Measurements from ENCODE around the gene LCN10. TPM values are rescaled to one million over a fixed set of nuclear protein-coding genes. Genes with fewer than 3 reads are reported as not detected.
"Not testable (repeated sequence)": the region's sequence is repeated elsewhere in the genome, so short reads cannot be mapped to it uniquely, and the experiment has no call there.

LCN10 gene
- total RNA-seq, 1 donor from 2014 or later = not detected

- FAIRE-seq (no peak), DNase-seq (ENCODE audit: low spot score in 2 of 2) (peak in 1 of 2 donors; percentile 27)
These were observed 30.8 kb upstream of the LCN10 start for GRCh38 chr9:136773386-136774044.

DNA sequence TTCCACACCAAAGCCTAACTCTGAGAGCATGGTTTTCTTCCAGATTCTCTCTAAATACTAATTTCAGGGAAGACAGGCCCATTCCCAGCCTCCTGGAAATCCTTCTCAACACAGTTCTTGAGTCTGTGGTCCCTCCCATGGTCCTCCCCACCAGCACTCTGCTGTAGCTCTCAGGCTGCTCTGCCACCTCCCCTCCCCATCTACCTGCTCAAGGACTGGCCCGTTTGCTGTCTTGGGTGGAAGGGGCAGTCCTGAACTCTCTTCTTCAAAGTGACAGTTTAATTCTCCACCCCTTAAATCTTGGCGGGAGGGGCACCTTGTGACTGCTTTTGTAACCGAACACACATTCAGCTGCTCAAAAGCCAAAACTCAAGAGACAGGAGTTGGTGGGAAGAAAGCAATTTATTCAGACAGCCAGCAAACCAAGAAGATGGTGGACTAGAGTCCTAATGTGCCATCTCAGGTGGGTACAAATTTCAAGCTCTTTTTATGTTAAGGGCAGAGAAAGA is 29.2 kb upstream of the LCN10 start:
- no peak for FAIRE-seq

GRCh38 chr9:136769710-136770191 is 27.0 kb upstream of the LCN10 start:
- no peak for FAIRE-seq
- peak; percentile 64 to 70 for DNase-seq (ENCODE audit: low spot score in 2 of 2)

More for the DNA sequence above, 29.2 kb upstream of the LCN10 start:
- DNase-seq (ENCODE audit: low spot score in 2 of 2) = peak in 1 of 2 donors; percentile 7

GRCh38 chr9:136766410-136767120 is 23.8 kb upstream of the LCN10 start:
- not testable (repeated sequence) for FAIRE-seq; DNase-seq (ENCODE audit: low spot score in 2 of 2)

- DNase-seq (ENCODE audit: low spot score in 2 of 2); FAIRE-seq: not testable (repeated sequence)
These were observed 23.1 kb upstream of the LCN10 start for GRCh38 chr9:136765745-136766409.

- FAIRE-seq = no peak
These were observed 22.3 kb upstream of the LCN10 start for GRCh38 chr9:136765041-136765440.

DNA sequence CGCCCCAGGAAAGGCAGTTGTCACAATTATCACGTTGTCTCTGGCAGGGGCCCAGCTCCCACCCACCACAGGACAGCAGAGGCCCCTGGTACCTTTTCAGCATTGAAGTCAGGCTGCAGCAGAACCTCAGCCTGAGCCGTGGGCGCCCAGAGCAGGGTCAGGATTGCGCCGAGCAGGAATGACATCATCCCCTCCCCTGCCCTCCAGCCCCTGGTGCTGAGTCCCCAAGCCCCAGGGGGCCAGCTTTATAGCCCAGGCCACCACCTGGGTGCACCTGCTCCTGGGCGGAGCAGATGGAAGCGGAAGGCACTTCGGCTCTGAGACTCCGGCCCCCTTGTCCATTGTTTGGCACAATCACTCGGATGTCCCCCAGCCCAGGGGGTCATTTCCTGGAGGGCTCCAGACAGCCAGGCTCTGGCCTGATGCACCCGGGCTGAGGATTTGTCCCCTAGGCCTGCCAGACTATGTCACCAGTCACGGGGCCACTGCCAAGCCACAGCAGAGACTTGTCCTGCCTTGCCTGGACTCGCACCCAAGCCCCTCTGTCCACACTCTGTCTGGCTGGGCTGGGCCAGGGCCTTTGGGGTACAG is 21.7 kb upstream of the LCN10 start, which contains the start of gene LCN15:
Gene LCN15 (minus strand): TSS at position 218 of the 591 bp plus-strand sequence. CDS start 30 bp downstream, at position 188.
- DNase-seq (ENCODE audit: low spot score in 2 of 2) (no peak), FAIRE-seq (no peak)

More at GRCh38 chr9:136765041-136765440, 22.3 kb upstream of the LCN10 start:
- peak in 1 of 2 donors; percentile 14 for DNase-seq (ENCODE audit: low spot score in 2 of 2)

- FAIRE-seq (no peak), DNase-seq (ENCODE audit: low spot score in 2 of 2) (no peak)
These were observed 20.9 kb upstream of the LCN10 start for GRCh38 chr9:136763649-136764035.

- DNase-seq (ENCODE audit: low spot score in 2 of 2) = no peak
- no peak for FAIRE-seq
These were observed 20.3 kb upstream of the LCN10 start for GRCh38 chr9:136762915-136763648.

DNA sequence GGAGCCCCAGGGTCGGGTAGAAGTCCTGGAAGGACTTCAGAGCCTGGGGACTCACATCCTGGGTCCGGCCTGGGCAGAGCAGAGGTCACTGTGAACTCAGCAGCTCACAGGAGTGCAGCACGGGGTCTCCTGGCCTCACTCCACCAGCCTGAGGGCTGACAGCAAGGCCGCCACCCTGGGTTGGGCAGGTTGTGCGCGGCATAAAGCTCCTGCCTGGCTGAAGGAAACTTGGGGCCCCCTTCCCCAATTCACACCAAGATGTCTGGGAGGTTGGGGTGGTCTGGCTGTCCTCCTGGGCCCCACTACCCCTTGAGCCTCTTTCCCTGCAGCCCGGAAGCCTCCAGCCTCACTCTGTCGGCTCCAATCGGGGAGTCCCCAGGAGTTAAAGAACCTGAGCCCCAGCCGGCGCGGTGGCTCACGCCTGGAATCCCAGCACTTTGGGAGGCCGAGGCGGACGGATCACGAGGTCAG is 19.5 kb upstream of the LCN10 start:
- DNase-seq (ENCODE audit: low spot score in 2 of 2) (no peak), FAIRE-seq (no peak)

DNA sequence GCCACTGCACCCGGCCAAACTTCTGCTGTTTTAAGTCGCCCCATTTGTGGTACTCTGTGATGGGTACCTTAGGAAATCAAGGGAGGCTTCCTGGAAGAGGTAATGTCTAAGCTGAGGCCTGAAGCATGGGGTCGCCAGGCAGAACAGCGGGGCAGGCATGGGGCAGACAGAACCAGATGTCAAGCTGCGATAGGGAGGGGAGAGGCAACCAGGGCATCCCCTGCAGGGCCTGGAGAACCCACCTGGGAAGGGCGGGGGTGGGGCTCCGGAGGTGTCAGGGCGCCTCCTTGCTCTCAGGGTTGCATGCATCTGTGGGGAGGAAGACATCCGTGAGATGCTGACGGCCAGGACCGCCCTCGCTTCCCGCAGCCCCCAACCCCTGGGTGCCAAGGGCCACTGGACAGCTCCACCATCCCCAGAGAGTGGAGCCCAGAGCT is 18.8 kb upstream of the LCN10 start:
- FAIRE-seq (no peak), DNase-seq (ENCODE audit: low spot score in 2 of 2) (no peak)

DNA sequence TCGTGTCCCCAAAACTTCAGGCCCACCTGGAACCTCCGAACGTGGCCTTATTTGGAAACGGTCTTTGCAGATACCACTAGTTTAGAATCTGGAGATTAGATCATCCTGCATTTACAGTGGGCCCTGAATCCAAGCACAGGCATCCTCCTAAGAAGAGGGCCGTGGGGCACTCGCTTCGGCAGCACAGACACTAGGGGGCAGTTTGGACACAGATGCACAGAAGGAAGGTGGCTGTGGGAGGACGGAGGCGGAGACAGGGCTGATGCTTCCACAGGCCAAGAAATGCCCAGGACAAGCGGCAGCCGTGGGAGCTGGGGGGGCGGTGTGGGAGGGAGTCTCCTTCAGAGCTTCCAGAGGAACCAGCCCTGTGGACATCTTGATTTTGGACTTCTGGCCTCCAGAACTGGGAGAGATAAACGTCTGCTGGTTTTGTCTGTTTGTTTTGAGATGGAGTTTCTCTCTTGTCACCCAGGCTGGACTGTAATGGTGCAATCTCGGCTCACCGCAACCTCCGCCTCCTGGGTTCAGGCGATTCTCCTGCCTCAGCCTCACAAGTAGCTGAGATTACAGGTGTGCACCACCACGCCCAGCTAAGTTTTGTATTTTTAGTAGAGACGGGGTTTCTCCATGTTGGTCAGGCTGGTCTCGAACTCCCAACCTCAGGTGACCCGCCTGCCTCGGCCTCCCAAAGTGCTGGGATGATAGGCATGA is 18.2 kb upstream of the LCN10 start:
- FAIRE-seq; DNase-seq (ENCODE audit: low spot score in 2 of 2): not testable (repeated sequence)

DNA sequence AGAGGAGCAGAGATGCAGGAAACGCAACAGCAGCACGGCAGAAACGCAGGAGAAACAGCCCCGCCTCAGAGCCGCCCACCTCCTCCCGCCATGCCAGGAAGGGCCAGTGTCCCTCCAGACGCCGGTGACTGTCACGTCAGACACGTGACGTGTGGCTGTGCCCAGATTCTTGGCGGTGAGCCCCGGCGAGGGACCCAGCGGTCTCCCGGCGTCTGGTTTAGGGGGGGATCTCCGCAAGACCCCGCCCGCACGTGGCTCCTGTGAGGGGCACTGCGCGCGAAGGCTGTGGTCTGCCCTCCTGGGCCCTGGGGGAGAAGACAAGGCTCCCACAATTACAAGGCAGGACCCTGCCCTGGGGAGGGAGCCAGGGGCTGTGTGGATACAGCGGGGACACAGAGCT is 17.7 kb upstream of the LCN10 start:
- DNase-seq (ENCODE audit: low spot score in 2 of 2) = no peak
- FAIRE-seq = no peak

DNA sequence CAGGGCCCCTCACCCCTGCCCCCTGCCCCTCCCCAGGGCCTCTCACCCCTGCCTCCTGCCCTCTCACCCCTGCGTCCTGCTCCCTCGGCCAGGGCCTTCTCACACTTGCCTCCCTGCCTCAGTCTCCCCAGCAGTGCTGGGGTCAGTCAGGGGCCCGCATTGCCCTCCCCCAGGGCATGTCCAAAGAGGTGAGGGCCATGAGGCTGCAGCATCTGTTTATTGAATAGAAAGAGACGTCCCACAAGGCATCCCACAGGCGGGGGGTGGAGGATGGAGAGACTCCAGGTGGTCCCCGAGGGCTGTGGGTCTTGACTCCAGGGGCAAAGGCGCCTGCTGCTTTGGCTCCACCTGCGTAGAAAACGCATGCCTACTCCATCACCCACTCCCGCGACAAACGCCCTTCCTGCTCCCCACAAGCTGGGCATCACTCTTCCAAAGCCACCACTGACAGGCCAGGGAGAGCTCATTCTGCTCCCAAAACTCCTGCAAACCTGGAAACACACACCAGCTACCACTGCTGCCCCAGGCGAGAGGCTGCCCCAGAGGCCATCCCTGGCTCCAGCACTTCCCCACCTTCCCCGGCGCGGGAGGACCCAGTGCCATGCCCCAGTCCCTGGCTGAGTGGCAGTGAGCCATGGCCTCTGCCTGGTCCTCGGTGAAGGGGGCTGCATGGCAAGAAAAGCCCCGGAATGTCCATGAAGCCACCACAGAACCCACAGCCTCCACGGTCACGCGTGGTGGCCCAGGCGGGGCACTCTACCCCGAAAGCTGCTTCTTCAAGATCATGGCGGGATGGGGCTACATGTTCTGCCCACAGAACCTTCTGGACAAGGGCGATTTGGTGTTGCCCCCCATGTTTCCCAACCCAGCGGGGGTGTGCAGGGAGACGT is 16.9 kb upstream of the LCN10 start:
- no peak for FAIRE-seq
- no peak for DNase-seq (ENCODE audit: low spot score in 2 of 2)

DNA sequence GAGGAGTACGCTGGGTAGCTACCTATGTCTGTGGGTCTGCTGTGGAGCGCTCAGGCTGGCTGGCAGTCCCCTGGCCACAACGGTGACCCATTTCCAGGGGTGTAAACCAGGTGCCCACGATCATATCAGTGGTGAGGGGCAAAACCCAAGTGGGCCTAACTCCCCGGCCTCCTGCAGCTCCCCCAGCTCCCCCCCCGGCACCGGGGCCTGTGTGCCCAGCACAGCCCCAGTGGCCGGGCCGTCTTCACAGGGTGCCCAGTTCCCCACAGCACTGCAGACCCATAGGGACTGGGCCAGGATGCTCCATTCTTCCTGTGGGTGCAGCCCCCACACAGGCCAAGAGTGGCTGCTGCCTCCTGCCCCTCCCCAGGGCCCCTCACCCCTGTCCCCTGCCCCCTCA is 16.3 kb upstream of the LCN10 start:
- no peak for FAIRE-seq
- DNase-seq (ENCODE audit: low spot score in 2 of 2) = no peak

GRCh38 chr9:136757751-136758140 is 15.0 kb upstream of the LCN10 start:
- DNase-seq (ENCODE audit: low spot score in 2 of 2) (no peak), FAIRE-seq (no peak)

DNA sequence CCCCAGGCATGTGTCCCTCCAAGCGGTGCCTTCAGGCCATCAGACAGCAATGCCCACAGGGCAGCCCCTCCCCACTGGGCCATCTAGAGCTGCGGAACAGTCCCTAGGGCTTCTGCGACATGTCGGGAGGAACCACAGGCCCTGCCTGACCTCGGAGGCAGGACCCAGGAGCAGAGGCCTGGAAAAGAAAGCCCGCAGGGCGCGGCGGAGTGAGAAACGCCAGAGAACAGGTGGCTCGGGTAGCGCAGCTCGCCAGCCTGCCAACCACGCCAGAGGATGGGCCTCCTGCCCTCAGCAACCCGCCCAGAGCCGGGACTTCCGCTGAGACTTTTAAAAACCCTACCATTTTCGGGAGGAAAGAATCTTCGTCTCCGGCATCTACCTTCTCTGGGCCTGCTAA is 14.6 kb upstream of the LCN10 start:
- DNase-seq (ENCODE audit: low spot score in 2 of 2) (no peak), FAIRE-seq (no peak)

GRCh38 chr9:136756836-136757235 is 14.1 kb upstream of the LCN10 start:
- DNase-seq (ENCODE audit: low spot score in 2 of 2) (no peak), FAIRE-seq (no peak)
